Skin of body (tissue), 2 donors: ENCODE results near the gene TMX2. TPM values are rescaled to one million over a fixed set of nuclear protein-coding genes. Genes with fewer than 3 reads are reported as not detected.

Experiments
- DNase-seq: peaks from one replicate; lab custom pipeline; 2025; lab: John Stamatoyannopoulos, UW
- total RNA-seq: library from RNA; depleted of rRNA; stranded (reverse); fragments of >200 nt; gene quantifications from one replicate; pipeline ENCODE4 v1.2.3, GENCODE V29; 2014

TMX2 gene
- total RNA-seq, 1 donor from 2014 or later: 33.8 TPM

GRCh38 chr11:57763568-57763967 lies 51.2 kb downstream of the TMX2 start:
- peak; percentile 61 for DNase-seq

- no peak for DNase-seq
Observed at GRCh38 chr11:57764021-57764420, 51.6 kb downstream of the TMX2 start.

GRCh38 chr11:57764566-57764965 lies 52.2 kb downstream of the TMX2 start:
- no peak for DNase-seq

GRCh38 chr11:57764972-57765371 lies 52.6 kb downstream of the TMX2 start:
- no peak for DNase-seq

GRCh38 chr11:57770793-57771192 lies 58.4 kb downstream of the TMX2 start:
- no peak for DNase-seq

GRCh38 chr11:57771365-57771764 lies 59.0 kb downstream of the TMX2 start:
- no peak for DNase-seq

- DNase-seq: no peak
Observed at GRCh38 chr11:57772562-57772961, 60.2 kb downstream of the TMX2 start.

- DNase-seq: no peak
Observed at GRCh38 chr11:57773026-57773598, 60.7 kb downstream of the TMX2 start.

- DNase-seq: no peak
Observed at GRCh38 chr11:57775491-57775890, 63.1 kb downstream of the TMX2 start.

GRCh38 chr11:57776031-57776521 lies 63.7 kb downstream of the TMX2 start:
- DNase-seq: no peak

GRCh38 chr11:57776577-57777210 lies 64.3 kb downstream of the TMX2 start:
- DNase-seq: no peak

GRCh38 chr11:57777969-57778317 lies 65.5 kb downstream of the TMX2 start:
- DNase-seq: no peak

- peak; percentile 98 for DNase-seq
Observed at GRCh38 chr11:57778318-57779037, 66.1 kb downstream of the TMX2 start.

GRCh38 chr11:57779276-57779675 lies 66.9 kb downstream of the TMX2 start:
- DNase-seq: no peak

GRCh38 chr11:57781529-57781943 lies 69.1 kb downstream of the TMX2 start:
- DNase-seq: no peak

GRCh38 chr11:57785072-57785471 lies 72.7 kb downstream of the TMX2 start:
- DNase-seq: no peak

GRCh38 chr11:57786436-57786835 lies 74.0 kb downstream of the TMX2 start:
- DNase-seq: no peak

GRCh38 chr11:57787006-57787604 lies 74.7 kb downstream of the TMX2 start:
- no peak for DNase-seq

GRCh38 chr11:57787920-57788702 lies 75.7 kb downstream of the TMX2 start:
- DNase-seq: no peak

- DNase-seq: no peak
Observed at GRCh38 chr11:57788703-57789088, 76.3 kb downstream of the TMX2 start.
